Stomach (tissue), 9 donors: ENCODE data around the gene PTPN3. TPM values are rescaled to one million over a fixed set of nuclear protein-coding genes. Genes with fewer than 3 reads are reported as not detected.

Experiments
- DNase-seq, 2 donors: peaks; one replicate each; pipeline versions ENCODE4 v3.0.0 to v3.0.0-alpha.2; 2013 to 2019
- H3K27ac ChIP-seq, 5 donors: fragments of 200-600 bp in 4 of 5; sonication (generic) in 4 of 5; one replicate each; pipeline ENCODE4 v1.5.1; 2013 to 2019; ENCODE audit warnings: mild to moderate bottlenecking in 1 of 5, moderate library complexity in 1 of 5
- H3K27me3 ChIP-seq, 3 donors: fragments of 200-600 bp; sonication (generic); one replicate each; pipeline ENCODE4 v1.5.1; 2017 to 2019; ENCODE audit warnings: mixed run types in 1 of 3
- H3K36me3 ChIP-seq, 4 donors: fragments of 200-600 bp; sonication (generic); 1 replicate in 3 of 4; 2 replicates in 1 of 4; pipeline ENCODE4 v1.5.1; 2016 to 2019
- H3K4me1 ChIP-seq, 4 donors: fragments of 200-600 bp; sonication (generic); one replicate each; pipeline ENCODE4 v1.5.1; 2016 to 2019
- H3K4me3 ChIP-seq, 4 donors: fragments of 200-600 bp; sonication (generic) in 3 of 4; one replicate each; pipeline ENCODE4 v1.5.1; 2016 to 2019; ENCODE audit warnings: mild to moderate bottlenecking in 1 of 4
- H3K9me3 ChIP-seq, 4 donors: fragments of 200-600 bp; sonication (generic); one replicate each; pipeline ENCODE4 v1.5.1; 2016 to 2019
- EP300 ChIP-seq: sonication (generic); formaldehyde crosslinking; IDR thresholded peaks from one replicate; pipeline ENCODE4 v1.6.1; 2017; ENCODE audit warnings: antibody characterized with exemption
- POLR2A ChIP-seq, 4 donors: fragments of 450-650 bp; IDR thresholded peaks; one replicate each; pipeline ENCODE4 v1.6.1; 2016; ENCODE audit warnings: antibody characterized with exemption in 4 of 4, control low read depth in 2 of 4, mild to moderate bottlenecking in 1 of 4, moderate library complexity in 1 of 4
- POLR2AphosphoS5 ChIP-seq, 3 donors: sonication (generic); formaldehyde crosslinking; IDR thresholded peaks; one replicate each; pipeline ENCODE4 v1.6.1; 2016; ENCODE audit warnings: antibody characterized with exemption in 3 of 3
- WGBS, 5 donors: extraction: QIAGEN DNeasy Blood & Tissue Kit in 3 of 5; methylation state at CpG; one replicate each; pipeline versions ENCODE4 v1.1.5 to v1.1.7; 2013 to 2018; 5-methylcytosine and 5-hydroxymethylcytosine counted together
- intact Hi-C: fragments of 100-400 bp; cut with DNase I; formaldehyde crosslinking; loops from one replicate; pipeline ENCODE4 v1.15.1; 2023; ENCODE audit warnings: low total_unique reads
- polyA plus RNA-seq, 3 donors: library from polyadenylated mRNA; stranded (reverse); fragments of 200-250 nt; gene quantifications; one replicate each; pipeline ENCODE4 v1.2.3, GENCODE V29; 2013
- total RNA-seq, 5 donors: library from RNA; depleted of rRNA; stranded (reverse); fragments of >200 nt; gene quantifications; one replicate each; pipeline versions ENCODE4 v1.1.0 to v1.2.3, GENCODE V29; 2014 to 2016
- TF ChIP-seq, protein P1 (sequence below), 7 experiments: fragments of 450-650 bp in 4 of 7; fragments of 200-600 bp in 3 of 7; sonication (generic) in 3 of 7; IDR thresholded peaks; one replicate each; pipeline ENCODE4 v1.5.1; 2016 to 2019; ENCODE audit warnings: antibody characterized with exemption in 7 of 7, control low read depth in 2 of 7, mild to moderate bottlenecking in 1 of 7
- donor health status: healthy with polysubstance abuse.
- donor health status: Bipolar disorder and iron deficiency.
- donor health status: healthy.

PTPN3 gene
- total and polyA plus RNA-seq, 8 donors = 4.7 to 16.7 (median 13.1) TPM

DNA sequence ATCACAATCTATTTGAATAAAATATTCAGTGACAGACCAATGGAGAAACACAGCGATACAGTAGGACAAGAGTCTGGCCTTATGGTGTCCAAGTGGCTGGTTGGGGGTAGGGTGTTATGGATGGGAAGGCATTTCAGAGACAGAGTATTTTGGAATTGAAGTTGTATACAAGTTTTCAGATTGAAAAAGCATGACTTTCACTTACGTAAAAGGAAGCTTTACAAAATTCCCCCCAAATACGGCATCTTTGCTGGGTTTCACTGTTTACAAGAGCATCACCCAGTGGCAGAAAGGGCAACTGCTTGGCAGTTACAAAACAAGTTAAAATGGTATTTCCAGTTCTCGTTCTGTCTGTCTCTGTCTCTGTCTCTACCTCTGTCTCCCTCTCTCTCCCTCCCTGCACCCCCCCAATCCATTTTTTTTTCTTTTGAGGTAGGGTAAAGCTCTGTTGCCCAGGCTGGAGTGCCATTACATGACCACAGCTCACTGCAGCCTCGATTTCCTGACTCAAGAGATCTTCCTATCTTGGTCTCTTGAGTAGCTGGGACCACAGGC, 86.2 kb downstream of the PTPN3 start:
- peak in 1 of 2 donors; percentile 60 for DNase-seq
- intact Hi-C loops = no loop called here
- Histone ChIP-seq H3K27ac (no peak overlapping the region), H3K9me3 (no peaks in the 10 kb centered on the region), H3K4me1 (peaks cover 0 to 7% (median 0%) of the 10 kb centered on the region in 4 donors), H3K4me3 (no peak overlapping the region), H3K27me3 (no peaks in the 10 kb centered on the region), H3K36me3 (peaks cover 0 to 49% (median 22%) of the 10 kb centered on the region in 4 donors)
- TF ChIP-seq, protein P1, sequence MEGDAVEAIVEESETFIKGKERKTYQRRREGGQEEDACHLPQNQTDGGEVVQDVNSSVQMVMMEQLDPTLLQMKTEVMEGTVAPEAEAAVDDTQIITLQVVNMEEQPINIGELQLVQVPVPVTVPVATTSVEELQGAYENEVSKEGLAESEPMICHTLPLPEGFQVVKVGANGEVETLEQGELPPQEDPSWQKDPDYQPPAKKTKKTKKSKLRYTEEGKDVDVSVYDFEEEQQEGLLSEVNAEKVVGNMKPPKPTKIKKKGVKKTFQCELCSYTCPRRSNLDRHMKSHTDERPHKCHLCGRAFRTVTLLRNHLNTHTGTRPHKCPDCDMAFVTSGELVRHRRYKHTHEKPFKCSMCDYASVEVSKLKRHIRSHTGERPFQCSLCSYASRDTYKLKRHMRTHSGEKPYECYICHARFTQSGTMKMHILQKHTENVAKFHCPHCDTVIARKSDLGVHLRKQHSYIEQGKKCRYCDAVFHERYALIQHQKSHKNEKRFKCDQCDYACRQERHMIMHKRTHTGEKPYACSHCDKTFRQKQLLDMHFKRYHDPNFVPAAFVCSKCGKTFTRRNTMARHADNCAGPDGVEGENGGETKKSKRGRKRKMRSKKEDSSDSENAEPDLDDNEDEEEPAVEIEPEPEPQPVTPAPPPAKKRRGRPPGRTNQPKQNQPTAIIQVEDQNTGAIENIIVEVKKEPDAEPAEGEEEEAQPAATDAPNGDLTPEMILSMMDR (IDR thresholded peaks at IDR 0.05) = peak in 4 of 7 experiments; percentile 13 to 33 (median 22)
- TF ChIP-seq POLR2AphosphoS5 (IDR thresholded peaks at IDR 0.05) = no peak
- TF ChIP-seq EP300 = no peak
- no peak for TF ChIP-seq POLR2A (IDR thresholded peaks at IDR 0.05)
- 52 to 66% (median 62%) methylated on average over 5 of the region's 5 CpGs for WGBS, 5 donors

DNA sequence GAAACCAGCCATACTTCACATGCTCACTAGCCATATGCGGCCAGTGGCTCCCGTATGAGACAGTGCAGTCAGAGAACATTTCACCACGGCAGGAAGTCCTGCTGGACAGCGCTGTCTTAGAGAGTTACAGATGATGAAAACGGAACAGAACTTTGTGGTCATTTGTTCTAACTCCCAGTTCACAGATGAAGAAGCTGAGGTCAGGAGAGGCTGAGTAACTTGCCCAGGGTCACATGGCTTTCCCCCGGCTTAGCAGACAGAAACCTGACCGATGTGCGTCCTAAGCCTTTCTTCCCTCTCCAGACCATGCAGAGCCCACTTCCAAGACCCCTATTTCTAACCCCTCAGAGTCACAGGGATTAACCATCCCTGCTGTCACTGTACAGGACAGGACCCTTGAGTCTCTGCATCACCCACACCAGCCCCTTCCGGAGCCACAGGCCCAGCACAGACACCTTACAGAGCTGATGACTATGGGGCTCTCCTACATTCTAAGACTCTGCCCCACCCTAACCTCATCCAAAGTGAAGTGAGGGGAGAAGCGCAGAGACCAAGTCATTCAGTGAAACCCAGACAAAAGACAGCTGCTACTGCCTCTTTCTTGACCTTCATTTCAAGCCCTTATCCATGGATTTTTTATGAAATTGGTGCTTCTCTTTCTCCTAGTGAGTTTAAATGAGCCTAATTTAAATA, 86.9 kb downstream of the PTPN3 start:
- Histone ChIP-seq H3K27me3 (no peaks in the 10 kb centered on the region), H3K4me1 (peaks cover 0 to 7% (median 0%) of the 10 kb centered on the region in 4 donors), H3K36me3 (peaks cover 0 to 52% (median 29%) of the 10 kb centered on the region in 4 donors), H3K27ac (no peak overlapping the region), H3K4me3 (no peak overlapping the region), H3K9me3 (no peaks in the 10 kb centered on the region)
- WGBS, 5 donors = 78 to 84% (median 79%) methylated on average over 10 of the region's 10 CpGs
- TF ChIP-seq, protein P1 (IDR thresholded peaks at IDR 0.05) = no peak
- TF ChIP-seq EP300 (no peak), POLR2AphosphoS5 (IDR thresholded peaks at IDR 0.05) (no peak), POLR2A (IDR thresholded peaks at IDR 0.05) (no peak)
- DNase-seq = no peak
- intact Hi-C loops = no loop called here

DNA sequence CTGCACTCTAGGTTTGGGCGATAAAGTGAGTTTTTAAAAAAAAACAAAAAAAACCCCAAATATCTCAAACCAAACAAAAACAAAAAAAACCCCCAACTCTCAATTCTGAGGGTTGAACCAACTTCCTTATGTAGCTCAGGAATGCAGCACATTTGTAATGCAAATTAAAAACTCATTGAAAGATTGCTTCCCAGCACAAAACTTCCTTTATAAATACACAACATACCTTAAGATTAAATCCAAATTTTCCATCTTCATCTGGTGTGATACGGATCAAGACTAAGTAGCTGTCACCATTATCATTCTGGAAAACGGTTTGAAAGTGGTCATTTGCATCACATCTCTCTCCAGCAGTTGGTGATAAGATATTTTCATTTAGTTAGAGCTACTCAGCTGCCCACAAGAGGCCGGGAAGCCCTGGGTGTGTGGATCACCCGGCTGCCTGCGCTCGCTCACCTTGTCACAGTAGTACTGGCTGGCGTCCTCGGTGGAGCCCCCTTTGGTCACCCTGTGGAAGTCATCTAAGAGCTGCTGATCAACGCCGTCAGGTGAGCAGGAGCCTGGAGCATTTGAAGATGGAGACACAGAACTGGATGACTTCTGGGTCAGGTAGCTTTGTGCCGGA, 88.2 kb downstream of the PTPN3 start:
- no peak overlapping the region for H3K27ac ChIP-seq
- no peaks in the 10 kb centered on the region for H3K9me3 ChIP-seq
- peaks cover 0 to 56% (median 37%) of the 10 kb centered on the region in 4 donors for H3K36me3 ChIP-seq
- H3K4me3 ChIP-seq = no peak overlapping the region
- DNase-seq = peak in 1 of 2 donors; percentile 34
- WGBS, 5 donors = 54 to 64% (median 60%) methylated on average over 10 to 12 of the region's 12 CpGs
- H3K4me1 ChIP-seq = peaks cover 0 to 7% (median 0%) of the 10 kb centered on the region in 4 donors
- intact Hi-C loops = no loop called here
- H3K27me3 ChIP-seq = no peaks in the 10 kb centered on the region
- TF ChIP-seq, protein P1 (IDR thresholded peaks at IDR 0.05) = no peak
- TF ChIP-seq POLR2A (IDR thresholded peaks at IDR 0.05) = no peak
- no peak for TF ChIP-seq EP300
- TF ChIP-seq POLR2AphosphoS5 (IDR thresholded peaks at IDR 0.05) = no peak

DNA sequence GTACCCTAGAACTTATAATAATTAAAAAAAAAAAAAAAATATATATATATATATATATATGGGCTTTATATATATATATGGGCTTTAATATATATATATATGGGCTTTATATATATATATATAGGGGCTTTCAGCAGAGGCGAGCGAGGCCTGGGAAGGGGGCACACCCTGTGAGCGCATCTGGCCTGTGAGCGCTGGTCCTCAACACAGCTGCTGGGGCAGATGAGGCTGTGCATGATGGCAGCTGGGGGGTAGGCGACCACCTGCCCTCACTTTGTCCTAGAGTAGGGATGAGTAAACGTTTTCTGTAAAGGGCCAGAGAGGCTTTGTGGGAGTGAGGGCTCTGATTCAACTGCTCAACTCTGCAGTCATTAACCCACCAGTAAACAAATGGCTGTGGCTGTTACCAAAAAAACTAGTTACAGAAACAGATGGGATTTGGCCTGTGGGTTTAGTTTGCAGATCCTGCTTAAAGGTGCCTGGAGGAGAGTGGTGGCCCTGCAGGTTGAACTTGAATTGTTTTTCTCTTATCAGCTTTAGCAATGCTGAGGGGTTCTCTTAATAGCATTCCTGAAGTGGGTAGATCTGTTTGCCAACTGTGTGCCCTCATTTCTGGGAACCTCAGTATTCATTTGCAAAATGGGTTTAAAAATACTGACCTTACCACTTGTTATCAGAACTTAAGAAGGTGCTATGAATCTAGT, 89.2 kb downstream of the PTPN3 start:
- no peaks in the 10 kb centered on the region for H3K9me3 ChIP-seq
- WGBS, 5 donors = 65 to 75% (median 73%) methylated on average over 6 of the region's 6 CpGs
- DNase-seq = peak in 1 of 2 donors; percentile 23
- peaks cover 0 to 7% (median 0%) of the 10 kb centered on the region in 4 donors for H3K4me1 ChIP-seq
- no peaks in the 10 kb centered on the region for H3K27me3 ChIP-seq
- TF ChIP-seq, protein P1 (IDR thresholded peaks at IDR 0.05) = no peak
- TF ChIP-seq POLR2A (IDR thresholded peaks at IDR 0.05) (no peak), EP300 (no peak), POLR2AphosphoS5 (IDR thresholded peaks at IDR 0.05) (no peak)
- H3K27ac ChIP-seq = no peak overlapping the region
- H3K36me3 ChIP-seq = peaks cover 0 to 63% (median 43%) of the 10 kb centered on the region in 4 donors
- H3K4me3 ChIP-seq = no peak overlapping the region
- intact Hi-C loops = no loop called here
